Naive thymus-derived CD4-positive, alpha-beta T cell (primary cell): ENCODE data around the gene LRRC4C. TPM values are rescaled to one million over a fixed set of nuclear protein-coding genes. Genes with fewer than 3 reads are reported as not detected.

Experiments used
- ATAC-seq: fragments of 150-1000 bp; cut with Tn5 transposase; 2 replicates; pipeline ENCODE4 v1.10.0; 2021; ENCODE audit warnings: mild to moderate bottlenecking, moderate library complexity
- CTCF ChIA-PET: fragments of 350-600 bp; sonication (Branson Sonifier 250); formaldehyde crosslinking; loops from one replicate; lab custom pipeline; 2021; ENCODE audit warnings: antibody characterized with exemption; lab: Charles Lee
- POLR2A ChIA-PET: fragments of 350-600 bp; sonication (Branson Sonifier 250); formaldehyde crosslinking; loops from one replicate; lab custom pipeline; 2021; ENCODE audit warnings: antibody characterized with exemption, inconsistent platforms; lab: Charles Lee
- DNase-seq, 9 donors: peaks; one replicate each; pipeline versions ENCODE4 v3.0.0 to v3.0.0-alpha.2; 2020 to 2022; ENCODE audit warnings: mixed read lengths in 1 of 9
- H3K27ac ChIP-seq: one replicate; pipeline ENCODE4 v1.7.0; 2013; ENCODE audit warnings: mild to moderate bottlenecking, low read depth, low read length, moderate library complexity
- H3K27me3 ChIP-seq, 2 donors: one replicate each; pipeline ENCODE4 v1.7.0; 2013; ENCODE audit warnings: low read length in 2 of 2, mild to moderate bottlenecking in 2 of 2, moderate library complexity in 2 of 2; ENCODE audit not compliant: control insufficient read depth in 2 of 2, insufficient read depth in 2 of 2
- H3K36me3 ChIP-seq, 3 experiments: 1 replicate in 2 of 3; 2 replicates in 1 of 3; pipeline ENCODE4 v1.7.0; 2013; ENCODE audit warnings: low read length in 3 of 3, mild to moderate bottlenecking in 3 of 3, moderate library complexity in 1 of 3; ENCODE audit not compliant: insufficient read depth in 3 of 3, control insufficient read depth in 2 of 3
- H3K4me1 ChIP-seq, 2 donors: one replicate each; pipeline ENCODE4 v1.7.0; 2013; ENCODE audit warnings: low read length in 2 of 2, mild to moderate bottlenecking in 2 of 2, moderate library complexity in 1 of 2; ENCODE audit not compliant: control insufficient read depth in 2 of 2, insufficient read depth in 2 of 2
- H3K4me3 ChIP-seq: 2 replicates; pipeline ENCODE4 v1.7.0; 2013; ENCODE audit warnings: mild to moderate bottlenecking, low read length
- H3K9me3 ChIP-seq, 3 experiments: 1 replicate in 2 of 3; 2 replicates in 1 of 3; pipeline ENCODE4 v1.7.0; 2013; ENCODE audit warnings: low read length in 3 of 3; ENCODE audit not compliant: control insufficient read depth in 2 of 3
- H3K27ac Mint-ChIP-seq, 9 donors: one replicate each; pipeline ENCODE4 v1.8.0; 2020 to 2022; ENCODE audit warnings: mixed read lengths in 9 of 9, mild to moderate bottlenecking in 8 of 9, moderate library complexity in 5 of 9, inconsistent platforms in 2 of 9
- H3K27me3 Mint-ChIP-seq, 5 donors: one replicate each; pipeline ENCODE4 v1.8.0; 2021 to 2022; ENCODE audit warnings: mixed read lengths in 5 of 5, mild to moderate bottlenecking in 1 of 5
- H3K36me3 Mint-ChIP-seq, 5 donors: one replicate each; pipeline ENCODE4 v1.8.0; 2020 to 2022; ENCODE audit warnings: mixed read lengths in 5 of 5, mild to moderate bottlenecking in 3 of 5, inconsistent platforms in 1 of 5
- H3K4me1 Mint-ChIP-seq, 7 donors: one replicate each; pipeline ENCODE4 v1.8.0; 2020 to 2022; ENCODE audit warnings: mixed read lengths in 7 of 7, mild to moderate bottlenecking in 3 of 7, inconsistent platforms in 1 of 7
- H3K4me3 Mint-ChIP-seq, 10 donors: one replicate each; pipeline ENCODE4 v1.8.0; 2020 to 2022; ENCODE audit warnings: mild to moderate bottlenecking in 10 of 10, mixed read lengths in 10 of 10, moderate library complexity in 6 of 10, inconsistent platforms in 2 of 10
- H3K9me3 Mint-ChIP-seq, 11 donors: one replicate each; pipeline ENCODE4 v1.8.0; 2020 to 2022; ENCODE audit warnings: mixed read lengths in 11 of 11, mild to moderate bottlenecking in 4 of 11, inconsistent platforms in 1 of 11, moderate library complexity in 1 of 11
- intact Hi-C, 2 donors: fragments of 100-400 bp; cut with micrococcal nuclease; formaldehyde crosslinking; loops; one replicate each; pipeline ENCODE4 v1.15.1; 2023
- polyA plus RNA-seq, 2 donors: library from polyadenylated mRNA; unstranded; fragments of 300-500 nt; fragmentation: Illumina TruSeq; gene quantifications; one replicate each; pipeline ENCODE4 v1.2.3, GENCODE V29; 2021
- total RNA-seq, 6 experiments: library from RNA in 5 of 6; stranded (reverse) in 5 of 6; gene quantifications; 1 replicate in 5 of 6; 2 replicates in 1 of 6; pipeline ENCODE4 v1.2.3 and lab custom pipeline; 2021 to 2026

The LRRC4C gene
- total and polyA plus RNA-seq, 7 experiments from 2014 or later: not detected

GRCh38 chr11:41099654-41100053 is 359.8 kb downstream of the LRRC4C start:
- Mint-ChIP-seq H3K36me3 (peaks cover 0 to 4% (median 0%) of the 10 kb centered on the region in 5 donors), H3K4me3 (no peak overlapping the region), H3K9me3 (peaks cover 2 to 31% (median 14%) of the 10 kb centered on the region in 11 donors), H3K27me3 (no peaks in the 10 kb centered on the region), H3K4me1 (no peaks in the 10 kb centered on the region), H3K27ac (no peak overlapping the region)
- intact Hi-C loops: no loop called here
- no peak overlapping the region for H3K27ac ChIP-seq
- no peaks in the 10 kb centered on the region for H3K9me3 ChIP-seq
- no peak for ATAC-seq
- ChIA-PET CTCF (no interaction called here), POLR2A (no interaction called here)
- H3K27me3 ChIP-seq: no peaks in the 10 kb centered on the region
- H3K36me3 ChIP-seq: no peaks in the 10 kb centered on the region
- DNase-seq: no peak
- no peak overlapping the region for H3K4me3 ChIP-seq
- no peaks in the 10 kb centered on the region for H3K4me1 ChIP-seq

GRCh38 chr11:41085123-41085522 is 374.3 kb downstream of the LRRC4C start:
- H3K4me1 ChIP-seq: no peaks in the 10 kb centered on the region
- ChIA-PET POLR2A (no interaction called here), CTCF (no interaction called here)
- Mint-ChIP-seq H3K27ac (no peak overlapping the region), H3K4me3 (no peak overlapping the region), H3K36me3 (no peaks in the 10 kb centered on the region), H3K9me3 (peaks cover 0 to 26% (median 9%) of the 10 kb centered on the region in 11 donors), H3K27me3 (no peaks in the 10 kb centered on the region), H3K4me1 (no peaks in the 10 kb centered on the region)
- H3K9me3 ChIP-seq: no peaks in the 10 kb centered on the region
- H3K36me3 ChIP-seq: no peaks in the 10 kb centered on the region
- no peaks in the 10 kb centered on the region for H3K27me3 ChIP-seq
- intact Hi-C loops: no loop called here
- H3K27ac ChIP-seq: no peak overlapping the region
- ATAC-seq (no peak), DNase-seq (no peak)
- no peak overlapping the region for H3K4me3 ChIP-seq

- ATAC-seq: no peak
- Histone ChIP-seq H3K27me3 (no peaks in the 10 kb centered on the region), H3K9me3 (peaks cover 0 to 6% (median 0%) of the 10 kb centered on the region in 3 experiments), H3K4me1 (no peaks in the 10 kb centered on the region), H3K36me3 (no peaks in the 10 kb centered on the region), H3K4me3 (no peak overlapping the region), H3K27ac (no peak overlapping the region)
- Mint-ChIP-seq H3K4me1 (no peaks in the 10 kb centered on the region), H3K36me3 (peaks cover 0 to 6% (median 0%) of the 10 kb centered on the region in 5 donors), H3K9me3 (peaks cover 0 to 34% (median 16%) of the 10 kb centered on the region in 11 donors), H3K4me3 (no peak overlapping the region), H3K27me3 (no peaks in the 10 kb centered on the region), H3K27ac (no peak overlapping the region)
- CTCF ChIA-PET: no interaction called here
- no peak for DNase-seq
- POLR2A ChIA-PET: no interaction called here
- intact Hi-C loops: no loop called here
Measured at GRCh38 chr11:41081756-41082285, 377.6 kb downstream of the LRRC4C start.

DNA sequence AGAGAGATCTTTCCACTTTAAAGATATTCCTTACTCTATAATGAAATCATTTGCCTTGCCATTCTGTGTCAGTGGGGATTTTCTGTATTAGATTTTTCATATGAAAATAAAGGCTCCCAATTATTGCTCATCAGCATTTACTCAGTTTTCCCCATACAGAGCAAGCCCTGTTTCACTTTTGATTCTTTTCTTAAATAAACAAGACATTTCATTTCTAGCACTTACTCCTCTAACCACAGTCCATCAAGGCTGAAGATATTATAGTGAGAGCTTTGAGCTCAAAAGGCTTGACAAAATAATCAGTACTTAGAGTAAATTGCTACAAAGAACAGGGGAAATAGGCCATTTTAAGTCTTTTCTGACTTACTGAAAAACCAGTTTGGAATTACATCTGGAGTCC is 385.1 kb downstream of the LRRC4C start:
- POLR2A ChIA-PET: no interaction called here
- H3K27ac Mint-ChIP-seq: no peak overlapping the region
- H3K4me3 ChIP-seq: no peak overlapping the region
- intact Hi-C loops: no loop called here
- peaks cover 0 to 6% (median 0%) of the 10 kb centered on the region in 3 experiments for H3K9me3 ChIP-seq
- no peak overlapping the region for H3K4me3 Mint-ChIP-seq
- DNase-seq (no peak), ATAC-seq (no peak)
- H3K27ac ChIP-seq: no peak overlapping the region
- H3K27me3 Mint-ChIP-seq: no peaks in the 10 kb centered on the region
- peaks cover 0 to 6% (median 0%) of the 10 kb centered on the region in 5 donors for H3K36me3 Mint-ChIP-seq
- no peaks in the 10 kb centered on the region for H3K4me1 Mint-ChIP-seq
- no peaks in the 10 kb centered on the region for H3K27me3 ChIP-seq
- H3K36me3 ChIP-seq: no peaks in the 10 kb centered on the region
- CTCF ChIA-PET: no interaction called here
- H3K9me3 Mint-ChIP-seq: peaks cover 0 to 42% (median 25%) of the 10 kb centered on the region in 11 donors
- no peaks in the 10 kb centered on the region for H3K4me1 ChIP-seq

DNA sequence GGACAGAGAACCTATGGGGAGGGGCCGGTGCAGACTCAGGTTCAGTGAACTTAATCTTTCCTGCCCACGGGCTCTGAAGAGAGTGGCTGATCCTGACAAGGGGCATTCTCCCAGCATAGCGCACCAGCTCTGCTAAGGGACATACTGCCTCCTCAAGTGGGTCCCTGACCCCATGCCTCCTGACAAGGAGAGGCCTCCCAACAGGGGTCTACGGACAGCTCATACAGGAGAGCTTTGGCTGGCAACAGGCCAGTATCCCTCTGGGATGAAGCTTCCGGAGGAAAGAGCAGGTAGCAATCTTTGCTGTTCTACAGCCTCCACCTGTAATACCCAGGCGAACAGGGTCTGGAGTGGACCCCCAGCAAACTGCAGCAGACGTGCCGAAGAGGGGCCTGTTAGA is 394.0 kb downstream of the LRRC4C start:
- ATAC-seq (no peak), DNase-seq (no peak)
- Histone ChIP-seq H3K27ac (no peak overlapping the region), H3K4me1 (no peaks in the 10 kb centered on the region), H3K27me3 (no peaks in the 10 kb centered on the region), H3K4me3 (no peak overlapping the region), H3K36me3 (no peaks in the 10 kb centered on the region), H3K9me3 (peaks cover 0 to 5% (median 0%) of the 10 kb centered on the region in 3 experiments)
- no peak overlapping the region for H3K27ac Mint-ChIP-seq
- CTCF ChIA-PET: no interaction called here
- no peaks in the 10 kb centered on the region for H3K36me3 Mint-ChIP-seq
- peaks cover 8 to 59% (median 28%) of the 10 kb centered on the region in 11 donors for H3K9me3 Mint-ChIP-seq
- POLR2A ChIA-PET: no interaction called here
- no peaks in the 10 kb centered on the region for H3K4me1 Mint-ChIP-seq
- intact Hi-C loops: no loop called here
- H3K4me3 Mint-ChIP-seq: no peak overlapping the region
- no peaks in the 10 kb centered on the region for H3K27me3 Mint-ChIP-seq

GRCh38 chr11:41058138-41058537 is 401.3 kb downstream of the LRRC4C start:
- DNase-seq: no peak
- POLR2A ChIA-PET: no interaction called here

DNA sequence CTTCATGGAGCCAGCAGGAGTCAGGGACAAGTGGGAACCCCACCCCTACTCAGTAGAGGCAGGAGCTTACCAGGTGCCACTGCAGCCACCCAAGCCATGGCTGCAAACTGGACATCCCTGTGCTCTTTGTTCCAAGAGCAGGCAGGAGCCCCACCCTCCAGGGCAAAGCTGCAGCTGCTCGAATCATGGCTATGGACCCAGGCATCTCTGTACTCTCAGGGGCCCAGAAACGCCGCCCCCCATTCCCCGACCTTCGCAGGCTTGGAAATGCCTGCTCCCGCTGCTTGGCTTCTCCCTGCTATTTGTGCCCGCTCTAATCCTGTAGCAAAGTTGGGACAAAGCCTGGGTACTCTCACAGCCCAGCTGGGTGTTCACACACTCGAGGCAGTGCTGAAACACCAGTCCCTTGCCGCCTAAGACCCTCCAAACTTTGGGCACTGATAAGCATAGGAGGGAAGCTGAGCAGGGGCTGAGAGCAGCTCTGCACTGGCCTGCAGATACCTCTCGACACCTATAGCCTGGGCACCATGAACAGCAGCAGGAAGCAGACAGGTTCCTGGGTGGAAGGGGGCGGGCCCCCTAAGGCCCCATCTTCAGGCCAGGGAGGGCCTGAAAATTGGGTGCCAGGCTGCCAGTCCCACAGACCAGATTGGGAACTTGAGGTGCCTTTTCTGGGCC is 402.4 kb downstream of the LRRC4C start:
- Histone ChIP-seq H3K4me1 (no peaks in the 10 kb centered on the region), H3K4me3 (no peak overlapping the region), H3K36me3 (no peaks in the 10 kb centered on the region), H3K27me3 (no peaks in the 10 kb centered on the region), H3K27ac (no peak overlapping the region), H3K9me3 (no peaks in the 10 kb centered on the region)
- Mint-ChIP-seq H3K4me3 (no peak overlapping the region), H3K27ac (no peak overlapping the region), H3K27me3 (no peaks in the 10 kb centered on the region), H3K36me3 (no peaks in the 10 kb centered on the region), H3K9me3 (peaks cover 0 to 36% (median 17%) of the 10 kb centered on the region in 11 donors), H3K4me1 (no peaks in the 10 kb centered on the region)
- intact Hi-C loops: no loop called here
- DNase-seq: no peak
- POLR2A ChIA-PET: no interaction called here
- CTCF ChIA-PET: no interaction called here
- no peak for ATAC-seq

More at GRCh38 chr11:41058138-41058537, 401.3 kb downstream of the LRRC4C start:
- no peak for ATAC-seq
- Mint-ChIP-seq H3K27ac (no peak overlapping the region), H3K4me1 (no peaks in the 10 kb centered on the region), H3K27me3 (no peaks in the 10 kb centered on the region), H3K36me3 (no peaks in the 10 kb centered on the region), H3K9me3 (peaks cover 3 to 39% (median 15%) of the 10 kb centered on the region in 11 donors), H3K4me3 (no peak overlapping the region)
- Histone ChIP-seq H3K27me3 (no peaks in the 10 kb centered on the region), H3K4me1 (no peaks in the 10 kb centered on the region), H3K4me3 (no peak overlapping the region), H3K36me3 (no peaks in the 10 kb centered on the region), H3K9me3 (no peaks in the 10 kb centered on the region), H3K27ac (no peak overlapping the region)
- intact Hi-C loops: no loop called here
- CTCF ChIA-PET: no interaction called here
